HepG2 (cell line): ENCODE data around the gene EIF3A. TPM values are rescaled to one million over a fixed set of nuclear protein-coding genes. Genes with fewer than 3 reads are reported as not detected.

Source experiments
- ATF3 ChIP-seq: sonication (generic); formaldehyde crosslinking; IDR thresholded peaks from 2 replicates; pipeline ENCODE4 v1.4.0; 2020; ENCODE audit warnings: missing genetic modification reagents
- ATM ChIP-seq: fragments of 450-650 bp; IDR thresholded peaks from 2 replicates; pipeline ENCODE4 v1.7.1; 2017; ENCODE audit warnings: mild to moderate bottlenecking, borderline replicate concordance
- CEBPZ ChIP-seq: IDR thresholded peaks from 2 replicates; pipeline ENCODE4 v1.6.1; 2012; ENCODE audit warnings: low read length, improper control_type of control experiment
- CREM ChIP-seq, 2 experiments: sonication (generic) in 1 of 2; formaldehyde crosslinking in 1 of 2; IDR thresholded peaks; 2 replicates each; pipeline versions ENCODE4 v1.4.0 to v1.6.1; 2016 to 2020; ENCODE audit warnings: antibody characterized with exemption in 1 of 2, mild to moderate bottlenecking in 1 of 2, missing genetic modification reagents in 1 of 2
- LCORL ChIP-seq, 2 experiments: fragments of 450-650 bp in 1 of 2; sonication (generic) in 1 of 2; formaldehyde crosslinking in 1 of 2; IDR thresholded peaks; 2 replicates each; pipeline versions ENCODE4 v1.5.0 to v1.6.1; 2017 to 2020; ENCODE audit warnings: antibody characterized with exemption in 1 of 2, missing genetic modification reagents in 1 of 2
- PAWR ChIP-seq: sonication (generic); formaldehyde crosslinking; IDR thresholded peaks from 2 replicates; pipeline ENCODE4 v1.4.0; 2020; ENCODE audit warnings: missing genetic modification reagents, mild to moderate bottlenecking, borderline replicate concordance
- PCBP1 ChIP-seq: fragments of 200-400 bp; formaldehyde crosslinking; IDR thresholded peaks from 2 replicates; pipeline ENCODE4 v1.6.1; 2017; ENCODE audit warnings: mild to moderate bottlenecking, low read depth, low read length, borderline replicate concordance
- PRDM4 ChIP-seq: sonication (generic); formaldehyde crosslinking; IDR thresholded peaks from 2 replicates; pipeline ENCODE4 v1.9.0; 2021; ENCODE audit warnings: missing genetic modification reagents, borderline replicate concordance
- ZBTB20 ChIP-seq: sonication (generic); formaldehyde crosslinking; IDR thresholded peaks from 2 replicates; pipeline ENCODE4 v1.8.1; 2023; ENCODE audit warnings: missing genetic modification reagents, low read depth, mild to moderate bottlenecking, borderline replicate concordance
- ZBTB33 ChIP-seq: sonication (generic); formaldehyde crosslinking; IDR thresholded peaks from 2 replicates; pipeline ENCODE4 v1.4.0; 2020; ENCODE audit warnings: missing genetic modification reagents
- ZFY ChIP-seq: sonication (generic); formaldehyde crosslinking; IDR thresholded peaks from 2 replicates; pipeline ENCODE4 v1.4.0; 2020; ENCODE audit warnings: missing genetic modification reagents
- ZNF337 ChIP-seq: sonication (generic); formaldehyde crosslinking; IDR thresholded peaks from 2 replicates; pipeline ENCODE4 v1.5.1; 2020; ENCODE audit warnings: missing genetic modification reagents, low read depth, mild to moderate bottlenecking, borderline replicate concordance
- ZNF414 ChIP-seq: sonication (generic); formaldehyde crosslinking; IDR thresholded peaks from 2 replicates; pipeline ENCODE4 v1.5.0; 2020; ENCODE audit warnings: missing genetic modification reagents
- ZNF598 ChIP-seq: sonication (generic); formaldehyde crosslinking; IDR thresholded peaks from 2 replicates; pipeline ENCODE4 v1.5.1; 2020; ENCODE audit warnings: mild to moderate bottlenecking, missing genetic modification reagents, borderline replicate concordance
- ZNF788 ChIP-seq: sonication (generic); formaldehyde crosslinking; IDR thresholded peaks from 2 replicates; pipeline ENCODE4 v1.5.0; 2020; ENCODE audit warnings: mild to moderate bottlenecking, missing genetic modification reagents, borderline replicate concordance
- polyA plus RNA-seq, 8 experiments: library from polyadenylated mRNA; depleted of rRNA in 3 of 8; stranded (reverse) in 7 of 8; unstranded in 1 of 8; fragments of >200 nt; fragmentation: Illumina TruSeq in 4 of 8; extraction: Trizol in 4 of 8; gene quantifications; 2 replicates each; pipeline versions ENCODE4 v1.2.1 to v1.2.3, GENCODE V29; 2011 to 2016; ENCODE audit warnings: low read depth in 4 of 8, missing spikeins in 1 of 8, mixed read lengths in 1 of 8; ENCODE audit not compliant: insufficient read depth in 1 of 8
- total RNA-seq, 5 experiments: library from RNA; depleted of rRNA; stranded (reverse); fragments of >200 nt; fragmentation: Illumina TruSeq; extraction: Trizol; gene quantifications; 2 replicates each; pipeline ENCODE4 v1.2.3, GENCODE V29; 2016; ENCODE audit warnings: low read depth in 1 of 5
- TF ChIP-seq, protein P1 (sequence below): IDR thresholded peaks from 2 replicates; pipeline ENCODE4 v1.6.1; 2016; ENCODE audit warnings: missing genetic modification reagents, missing compliant biosample characterization
- TF ChIP-seq, protein P2 (sequence below): IDR thresholded peaks from 2 replicates; pipeline ENCODE4 v1.6.1; 2016; ENCODE audit warnings: missing compliant biosample characterization, missing genetic modification reagents, borderline replicate concordance

EIF3A gene
- total and polyA plus RNA-seq, 2 of the 13 experiments (the other 11 are each of a cell fraction or from before 2014, with no cell fraction given), result 25.6 to 117 TPM

- TF ChIP-seq PRDM4 (no peak), ZBTB20 (peak; percentile 77; the same call in 1 of the 2 replicates), LCORL (IDR thresholded peaks at IDR 0.05) (peak; percentile 79; the same call in 1 of the 2 replicates), LCORL (CRISPR knock-in tag; IDR thresholded peaks at IDR 0.05) (peak; percentile 96), ZFY (CRISPR knock-in tag) (peak; percentile 23; the same call in 1 of the 2 replicates), ZBTB33 (CRISPR knock-in tag) (peak; percentile 32; the same call in 1 of the 2 replicates), PCBP1 (no peak), ZNF337 (CRISPR knock-in tag) (no peak), CEBPZ (no peak), ZNF414 (CRISPR knock-in tag) (0 out of 2 replicates have a peak, but pooled peaks have one; percentile 29), ATF3 (peak; percentile 74), PAWR (CRISPR knock-in tag) (no peak), ZNF598 (CRISPR knock-in tag) (no peak), ZNF788 (peak; percentile 54; the same call in 1 of the 2 replicates), ATM (no peak), CREM (IDR thresholded peaks at IDR 0.05) (peak; percentile 88), CREM (CRISPR knock-in tag; IDR thresholded peaks at IDR 0.05) (no peak)
- TF ChIP-seq, protein P1, sequence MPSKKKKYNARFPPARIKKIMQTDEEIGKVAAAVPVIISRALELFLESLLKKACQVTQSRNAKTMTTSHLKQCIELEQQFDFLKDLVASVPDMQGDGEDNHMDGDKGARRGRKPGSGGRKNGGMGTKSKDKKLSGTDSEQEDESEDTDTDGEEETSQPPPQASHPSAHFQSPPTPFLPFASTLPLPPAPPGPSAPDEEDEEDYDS, result peak; percentile 55; the same call in 1 of the 2 replicates
- TF ChIP-seq, protein P2, sequence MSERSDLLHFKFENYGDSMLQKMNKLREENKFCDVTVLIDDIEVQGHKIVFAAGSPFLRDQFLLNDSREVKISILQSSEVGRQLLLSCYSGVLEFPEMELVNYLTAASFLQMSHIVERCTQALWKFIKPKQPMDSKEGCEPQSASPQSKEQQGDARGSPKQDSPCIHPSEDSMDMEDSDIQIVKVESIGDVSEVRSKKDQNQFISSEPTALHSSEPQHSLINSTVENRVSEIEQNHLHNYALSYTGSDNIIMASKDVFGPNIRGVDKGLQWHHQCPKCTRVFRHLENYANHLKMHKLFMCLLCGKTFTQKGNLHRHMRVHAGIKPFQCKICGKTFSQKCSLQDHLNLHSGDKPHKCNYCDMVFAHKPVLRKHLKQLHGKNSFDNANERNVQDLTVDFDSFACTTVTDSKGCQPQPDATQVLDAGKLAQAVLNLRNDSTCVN, result peak; percentile 77; the same call in 1 of the 2 replicates
These were observed 39.8 kb upstream of the EIF3A start (continued) for GRCh38 chr10:119120413-119120867.
